Omental fat pad (tissue), 4 donors: ENCODE data around the gene ARL6IP1. TPM values are rescaled to one million over a fixed set of nuclear protein-coding genes. Genes with fewer than 3 reads are reported as not detected.
A peak's percentile ranks its signal among the peaks of the same experiment; 100 is the strongest.

Experiments
- ATAC-seq: fragments of 150-250 bp; one replicate; pipeline ENCODE4 v1.9.1; 2016; ENCODE audit warnings: mild to moderate bottlenecking, moderate library complexity; ENCODE audit not compliant: low FRiP score
- DNase-seq: peaks from one replicate; pipeline ENCODE4 v3.0.0-alpha.2; 2019; ENCODE audit warnings: low spot score
- CTCF ChIP-seq, 3 donors: fragments of 450-650 bp; IDR thresholded peaks; one replicate each; pipeline ENCODE4 v1.5.1; 2016 to 2017; ENCODE audit warnings: antibody characterized with exemption in 3 of 3, mild to moderate bottlenecking in 3 of 3, moderate library complexity in 2 of 3
- total RNA-seq, 4 donors: library from RNA; depleted of rRNA; stranded (reverse); fragments of >200 nt; gene quantifications; one replicate each; pipeline ENCODE4 v1.1.0, GENCODE V29; 2016

The ARL6IP1 gene
- total RNA-seq, 4 donors from 2014 or later = 267 to 358 (median 282) TPM

DNA sequence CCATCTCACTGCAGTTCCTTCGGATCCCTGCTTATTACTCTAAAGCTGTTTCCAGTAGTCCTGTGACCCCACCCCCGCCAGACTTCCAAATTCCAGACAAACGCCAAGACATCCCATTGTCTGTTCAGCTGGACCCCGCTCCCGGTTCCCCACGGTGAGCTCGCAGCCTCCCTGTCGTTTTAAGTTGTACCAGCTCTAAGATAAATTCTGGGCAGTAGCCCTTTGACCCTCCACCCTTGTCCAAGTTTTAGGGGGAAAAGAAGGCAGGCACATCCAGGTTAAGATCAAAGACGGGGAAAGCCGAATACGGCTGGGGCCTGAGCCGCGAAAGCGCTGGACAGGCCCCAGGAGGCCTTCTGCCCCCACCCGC, 589 bp downstream of the ARL6IP1 start:
- no peak for TF ChIP-seq CTCF (IDR thresholded peaks at IDR 0.05)
- DNase-seq = no peak
- ATAC-seq = no peak

DNA sequence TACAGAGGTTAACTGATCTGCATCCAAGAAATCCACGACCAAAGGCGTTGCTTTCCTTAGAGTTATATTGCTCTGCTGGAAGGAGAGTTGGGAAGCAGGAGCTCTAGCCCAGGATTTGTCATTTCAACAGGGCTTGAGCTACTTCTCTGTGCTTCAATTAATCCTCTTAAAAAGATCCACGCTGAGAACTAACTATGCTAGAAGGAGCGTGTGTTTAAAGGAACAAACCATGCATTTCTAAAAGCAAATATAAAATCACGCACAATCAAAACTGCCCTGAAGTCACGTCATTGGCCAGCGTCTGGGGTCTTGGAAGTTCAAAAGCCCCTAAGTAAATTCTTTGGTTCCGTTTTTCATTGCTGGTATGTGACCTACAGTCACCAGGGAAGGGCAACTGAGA, 1.1 kb downstream of the ARL6IP1 start:
- no peak for ATAC-seq
- no peak for TF ChIP-seq CTCF (IDR thresholded peaks at IDR 0.05)
- no peak for DNase-seq

GRCh38 chr16:18799500-18799899, 1.8 kb downstream of the ARL6IP1 start:
- no peak for TF ChIP-seq CTCF (IDR thresholded peaks at IDR 0.05)
- ATAC-seq (no peak), DNase-seq (no peak)

GRCh38 chr16:18797746-18798145, 3.6 kb downstream of the ARL6IP1 start:
- ATAC-seq = no peak
- no peak for DNase-seq
- TF ChIP-seq CTCF (IDR thresholded peaks at IDR 0.05) = no peak

- ATAC-seq (no peak), DNase-seq (no peak)
- no peak for TF ChIP-seq CTCF (IDR thresholded peaks at IDR 0.05)
These were observed 5.0 kb downstream of the ARL6IP1 start for GRCh38 chr16:18796377-18796776.

DNA sequence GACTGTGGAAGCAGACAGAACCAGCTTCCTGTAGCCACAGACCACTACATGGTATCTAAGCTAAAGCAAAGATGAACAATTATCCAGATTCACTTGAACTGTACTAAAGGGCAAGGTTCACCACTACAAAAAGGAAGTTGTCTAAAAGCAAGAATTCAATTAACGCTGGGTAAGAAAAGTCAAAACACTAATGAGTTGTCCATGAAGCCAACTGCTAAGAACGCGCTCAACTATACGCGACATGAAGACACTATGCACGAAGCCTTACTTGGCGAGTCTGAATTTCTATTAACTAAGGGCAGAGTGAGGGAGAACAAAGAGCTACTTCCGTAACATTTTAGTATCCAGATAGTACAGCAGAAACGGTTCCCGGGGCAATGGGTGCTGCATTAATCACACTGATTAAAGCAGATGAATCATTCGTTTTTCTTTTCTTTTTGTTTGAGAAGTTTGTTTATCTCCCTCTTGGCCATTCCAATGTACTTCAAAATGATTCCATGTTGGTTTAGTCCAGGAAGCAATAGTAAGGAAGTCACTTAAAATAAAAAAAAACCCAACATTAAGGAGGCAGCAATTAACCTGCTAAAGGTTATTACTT, 8.4 kb downstream of the ARL6IP1 start:
- ATAC-seq (no peak), DNase-seq (no peak)
- TF ChIP-seq CTCF (IDR thresholded peaks at IDR 0.05) = no peak

GRCh38 chr16:18789850-18790706, 11.3 kb downstream of the ARL6IP1 start, which contains the start of gene RPS15A:
TSS of gene RPS15A (minus strand) at chr16:18790334. CDS start at chr16:18789113, 1,221 bp downstream.
- DNase-seq = peak; percentile 71
- peak; percentile 97 for ATAC-seq
- no peak for TF ChIP-seq CTCF (IDR thresholded peaks at IDR 0.05)
